Gastrocnemius medialis (tissue), 4 donors: ENCODE results near the gene TSC2.
"Not testable (repeated sequence)": the region's sequence is repeated elsewhere in the genome, so short reads cannot be mapped to it uniquely, and the experiment has no call there.

Source experiments
- CTCF ChIP-seq, 5 experiments: fragments of 450-650 bp in 3 of 5; fragments of 200-600 bp in 2 of 5; sonication (generic) in 2 of 5; IDR thresholded peaks in 4 of 5; conservative IDR thresholded peaks in 1 of 5; 1 replicate in 4 of 5; 2 replicates in 1 of 5; pipeline ENCODE4 v1.5.1; 2016 to 2019; ENCODE audit warnings: antibody characterized with exemption in 5 of 5, mild to moderate bottlenecking in 3 of 5, moderate library complexity in 3 of 5
- POLR2A ChIP-seq, 2 donors: fragments of 450-650 bp; IDR thresholded peaks; one replicate each; pipeline ENCODE4 v1.6.1; 2017; ENCODE audit warnings: antibody characterized with exemption in 2 of 2, mild to moderate bottlenecking in 2 of 2, moderate library complexity in 2 of 2

GRCh38 chr16:2101581-2101980, 53.8 kb downstream of the TSC2 start:
- TF ChIP-seq CTCF (IDR thresholded peaks at IDR 0.05 in 4 of 5, conservative IDR thresholded peaks at IDR 0.05 in 1 of 5); POLR2A (IDR thresholded peaks at IDR 0.05): not testable (repeated sequence)
